Occipital lobe (tissue), 2 donors: Measurements from ENCODE around the gene TSR3. TPM values are rescaled to one million over a fixed set of nuclear protein-coding genes. Genes with fewer than 3 reads are reported as not detected.

Experiments
- DNase-seq: peaks from one replicate; lab custom pipeline; 2025; lab: John Stamatoyannopoulos, UW
- total RNA-seq: library from RNA; depleted of rRNA; stranded (reverse); fragments of >200 nt; gene quantifications from one replicate; pipeline ENCODE4 v1.2.3, GENCODE V29; 2014

The TSR3 gene
- total RNA-seq, 1 donor from 2014 or later, result 36.8 TPM

DNA sequence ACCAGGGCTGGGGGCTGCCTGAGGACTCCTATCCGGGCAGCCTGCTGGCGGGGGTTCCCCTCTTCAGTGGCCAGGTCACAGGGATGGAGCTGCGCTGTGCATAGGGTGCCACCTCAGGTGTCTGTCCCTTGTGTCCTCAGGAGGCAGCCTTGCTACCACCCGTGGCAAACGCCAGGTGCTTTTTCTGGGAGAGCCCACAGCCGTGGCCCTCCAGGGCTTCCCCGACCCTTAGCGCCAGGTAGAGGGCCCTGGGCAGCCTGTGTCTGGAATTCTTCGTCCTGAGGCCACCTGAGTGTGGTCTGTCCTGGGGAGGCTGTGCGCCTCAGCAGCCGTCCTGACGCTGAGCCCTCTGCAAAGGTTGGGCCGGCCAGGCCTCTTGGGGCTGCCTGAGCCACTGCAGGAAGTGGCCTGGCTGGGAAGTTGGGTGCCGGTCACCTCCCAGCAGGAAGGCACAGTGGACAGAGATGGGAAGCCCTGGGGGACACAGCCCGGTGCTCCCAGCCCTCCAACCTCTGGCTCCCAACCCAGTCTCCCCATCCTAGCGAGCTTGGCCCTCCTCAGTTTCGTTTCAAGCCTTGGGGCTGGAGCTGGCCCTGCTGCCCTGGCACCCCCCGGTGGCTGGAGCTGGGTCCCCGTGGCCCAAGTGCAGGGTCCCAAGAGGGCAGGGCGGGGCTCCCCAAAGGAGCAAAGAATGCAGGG lies 25.9 kb downstream of the TSR3 start:
- no peak for DNase-seq

DNA sequence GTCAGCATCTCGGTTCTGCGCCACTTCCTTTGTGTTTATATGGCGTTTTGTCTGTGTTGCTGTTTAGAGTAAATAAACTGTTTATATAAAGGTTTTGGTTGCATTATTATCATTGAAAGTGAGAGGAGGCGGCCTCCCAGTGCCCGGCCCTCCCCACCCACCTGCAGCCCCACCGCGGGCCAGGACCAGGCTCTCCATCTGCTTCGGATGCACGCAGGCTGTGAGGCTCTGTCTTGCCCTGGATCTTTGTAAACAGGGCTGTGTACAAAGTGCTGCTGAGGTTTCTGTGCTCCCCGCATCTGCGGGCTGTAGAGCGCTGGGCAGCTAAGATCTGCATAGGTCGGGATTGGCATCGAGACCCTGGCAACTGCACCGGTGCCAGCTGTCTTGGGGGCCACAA lies 26.4 kb downstream of the TSR3 start:
- DNase-seq, result no peak

DNA sequence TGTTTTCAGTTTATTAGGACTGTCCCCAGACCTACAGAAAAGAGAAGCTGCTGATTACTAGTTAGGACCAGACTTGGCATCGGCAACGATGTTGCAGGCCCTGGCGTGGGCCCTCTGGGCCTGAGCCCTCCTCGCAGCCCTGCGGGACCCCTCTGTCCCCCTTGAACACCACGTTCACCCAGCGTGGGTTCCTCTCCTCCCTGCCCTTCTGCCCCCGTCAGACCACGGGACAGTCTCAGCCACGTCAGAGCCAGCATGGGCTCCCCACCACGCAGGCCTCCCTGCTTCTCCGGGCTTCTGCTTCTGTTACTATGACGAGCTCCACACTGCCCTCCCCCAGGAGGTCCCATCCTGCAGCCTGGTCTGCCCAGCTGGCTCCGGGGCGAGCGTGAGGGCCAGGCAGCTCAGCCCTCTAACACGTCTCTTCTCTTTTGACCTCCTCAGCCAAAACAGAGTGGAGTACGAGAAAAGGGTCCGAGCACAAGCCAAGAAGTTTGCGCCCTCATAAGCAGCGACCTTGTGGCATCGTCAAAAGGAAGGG lies 27.3 kb downstream of the TSR3 start:
- DNase-seq, result no peak

DNA sequence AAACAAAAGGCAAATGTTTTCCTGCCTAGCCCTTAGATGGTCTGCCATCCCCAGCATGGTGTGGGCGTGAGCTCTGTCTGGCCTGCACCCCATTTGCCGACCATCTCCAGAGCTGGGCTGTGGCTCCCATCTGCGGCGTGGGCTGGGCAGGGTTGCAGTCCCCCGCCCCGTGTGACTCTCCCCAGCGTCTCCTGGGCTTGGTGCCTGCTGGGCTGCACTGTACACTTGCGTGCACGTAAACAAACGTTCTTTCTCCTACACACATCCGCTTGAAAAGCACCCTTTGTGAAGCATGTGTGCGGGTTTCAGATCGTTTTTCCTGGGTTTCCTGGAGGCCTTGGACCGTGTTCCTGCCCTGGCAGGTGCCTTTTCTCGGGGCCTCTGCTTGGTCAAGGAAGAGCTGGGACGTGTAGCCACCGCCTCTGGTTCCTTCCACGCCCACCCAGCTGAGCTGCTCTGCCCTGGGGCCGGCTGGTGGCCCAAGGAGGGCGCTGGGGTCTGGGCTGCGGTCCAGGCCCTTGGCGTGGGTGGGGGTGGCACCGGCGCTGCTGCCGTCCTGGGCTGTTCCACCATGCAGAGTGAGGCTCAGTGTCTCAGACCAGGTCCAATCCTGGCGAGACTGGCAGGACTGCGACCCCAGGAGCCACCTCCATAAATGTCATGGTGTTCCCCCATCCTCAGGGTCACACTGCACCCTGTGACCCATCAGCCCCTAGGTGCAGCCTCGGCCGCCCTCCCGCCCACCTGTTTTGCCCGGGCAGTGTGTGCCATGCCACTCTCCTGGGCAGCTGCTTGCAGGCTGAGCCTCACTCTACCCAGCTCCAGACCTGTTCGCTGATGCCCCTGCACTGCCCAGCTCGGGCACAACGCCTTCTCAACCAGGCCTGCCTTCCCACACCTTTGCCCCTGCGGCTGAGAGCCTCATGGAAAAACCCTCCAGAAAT lies 28.1 kb downstream of the TSR3 start:
- peak; percentile 48 for DNase-seq

DNA sequence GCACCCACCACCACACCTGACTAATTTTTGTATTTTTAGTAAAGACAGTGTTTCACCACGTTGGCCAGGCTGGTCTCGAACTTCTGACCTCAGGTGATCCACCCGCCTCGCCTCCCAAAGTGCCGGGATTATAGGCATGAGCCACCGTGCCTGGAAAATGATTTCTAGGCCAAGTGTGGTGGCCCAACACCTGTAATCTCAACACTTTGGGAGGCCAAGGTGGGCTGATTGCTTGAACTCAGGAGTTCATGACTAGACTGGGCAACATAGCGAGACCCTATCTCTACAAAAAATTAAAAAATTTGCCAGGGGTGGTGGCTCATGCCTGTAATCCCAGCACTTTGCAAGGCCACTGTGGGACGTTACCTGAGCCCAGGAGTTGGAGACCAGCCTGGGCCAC lies 29.3 kb downstream of the TSR3 start:
- no peak for DNase-seq

DNA sequence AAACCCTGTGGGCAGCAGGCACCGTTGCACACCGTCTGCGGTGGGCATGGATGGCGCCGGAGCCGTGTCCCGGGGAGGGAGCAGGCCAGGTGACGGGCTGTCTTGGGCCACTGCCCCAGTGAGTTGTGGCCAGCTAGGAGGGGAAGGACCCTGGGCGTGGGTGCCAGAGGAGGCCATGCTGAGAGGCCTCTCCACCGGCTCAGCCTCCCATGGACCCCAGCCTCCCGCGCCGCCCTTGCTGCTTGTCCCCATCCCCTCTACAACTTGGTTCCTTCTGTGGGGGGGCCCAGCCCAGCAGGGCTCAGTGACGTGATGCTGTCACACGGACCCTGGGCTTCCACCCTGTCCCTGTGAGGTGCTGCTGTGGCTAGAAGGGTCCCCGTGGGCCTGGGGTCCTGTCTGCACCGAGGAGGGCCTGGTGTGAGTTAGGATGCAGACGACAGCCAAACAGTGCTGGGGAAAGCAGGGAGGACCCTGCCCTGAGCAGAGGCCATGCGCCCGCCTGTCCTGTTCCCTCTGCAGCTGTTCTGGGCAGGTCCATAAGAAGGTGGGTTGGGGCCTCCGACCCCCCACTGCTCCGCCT lies 30.9 kb downstream of the TSR3 start:
- DNase-seq, result no peak

DNA sequence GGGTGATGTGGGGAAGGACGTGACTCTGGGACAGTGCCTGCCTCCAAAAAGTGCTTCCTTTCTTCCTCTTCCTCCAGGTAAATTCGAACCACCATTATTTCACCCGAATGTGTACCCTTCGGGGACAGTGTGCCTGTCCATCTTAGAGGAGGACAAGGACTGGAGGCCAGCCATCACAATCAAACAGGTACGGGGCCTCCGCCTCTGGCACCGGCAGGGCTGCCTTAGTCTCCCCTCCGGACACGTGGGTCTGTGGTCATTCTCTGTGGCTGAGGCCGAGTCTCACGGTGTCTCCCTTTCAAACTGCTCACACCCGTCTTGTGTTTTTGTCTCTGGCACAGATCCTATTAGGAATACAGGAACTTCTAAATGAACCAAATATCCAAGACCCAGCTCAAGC lies 31.6 kb downstream of the TSR3 start:
- DNase-seq, result no peak

DNA sequence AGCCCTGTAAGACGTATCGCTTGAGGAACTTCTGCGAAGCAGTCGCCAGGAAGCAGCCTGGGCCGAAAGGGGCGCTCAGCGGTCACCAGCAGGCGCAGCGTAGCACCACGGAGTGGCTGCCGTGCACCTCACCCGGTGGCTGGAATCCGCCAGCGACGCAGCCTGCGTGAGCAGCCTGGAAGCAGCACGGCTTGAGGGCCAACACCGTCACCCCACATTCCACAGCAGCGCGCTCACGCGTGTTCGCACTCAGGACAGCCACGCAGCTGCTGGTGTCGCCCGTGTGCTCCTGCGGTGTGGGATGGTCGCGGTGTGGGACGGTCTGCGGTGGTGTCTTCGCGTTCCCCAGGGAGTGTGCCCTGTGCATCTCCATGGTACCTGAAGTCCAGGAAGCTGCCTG lies 32.6 kb downstream of the TSR3 start:
- no peak for DNase-seq

DNA sequence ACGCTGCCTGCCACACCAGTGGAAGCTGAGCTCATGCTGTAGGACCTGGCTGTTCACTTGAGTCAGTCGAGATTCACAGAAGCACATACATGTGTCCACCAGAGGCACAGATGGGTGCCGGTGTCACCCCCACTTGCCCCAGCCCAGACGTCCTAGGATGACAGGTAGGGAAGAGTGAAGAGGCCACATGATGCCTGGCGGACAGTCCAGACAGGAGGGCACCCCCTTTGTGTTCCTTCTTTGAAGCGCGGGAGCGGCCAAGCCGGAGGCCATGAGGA lies 33.5 kb downstream of the TSR3 start:
- no peak for DNase-seq

DNA sequence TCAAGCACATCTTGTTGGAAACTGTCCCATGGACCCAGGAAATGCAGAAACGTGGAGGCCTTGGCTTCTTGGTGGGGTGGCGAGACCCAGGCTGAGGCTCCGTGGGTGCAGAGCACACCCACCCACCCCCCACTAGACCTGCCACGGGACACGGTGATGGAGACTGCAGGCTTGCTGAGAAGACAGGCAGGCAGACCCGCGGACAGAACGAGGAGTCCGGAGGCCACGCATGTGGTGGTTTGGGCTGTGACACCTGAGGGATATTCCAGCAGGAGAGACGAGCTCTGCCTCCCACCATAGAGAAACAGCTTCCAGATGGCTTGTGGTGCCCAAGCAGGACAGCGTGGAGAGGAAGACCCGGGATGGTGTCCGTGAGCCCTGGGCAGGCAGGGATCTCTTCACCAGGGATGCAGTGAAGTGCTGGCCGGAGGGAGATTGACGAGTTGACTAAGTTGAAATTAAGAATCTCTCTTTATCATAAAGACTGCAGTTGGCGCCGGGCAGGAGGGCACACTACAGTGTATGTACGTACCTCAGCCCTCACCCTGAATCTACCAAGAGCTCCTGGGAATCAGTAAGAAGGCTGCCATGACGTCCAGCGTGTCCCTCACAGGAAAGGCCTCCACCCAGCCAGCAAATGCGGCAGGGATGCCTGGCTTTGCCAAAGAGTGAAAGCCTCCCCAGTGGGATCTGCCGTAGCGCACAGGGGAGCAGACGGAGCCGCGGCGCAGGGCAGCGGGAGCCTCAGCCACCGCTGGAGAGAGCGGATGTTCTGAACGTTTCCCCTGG lies 34.0 kb downstream of the TSR3 start:
- no peak for DNase-seq

DNA sequence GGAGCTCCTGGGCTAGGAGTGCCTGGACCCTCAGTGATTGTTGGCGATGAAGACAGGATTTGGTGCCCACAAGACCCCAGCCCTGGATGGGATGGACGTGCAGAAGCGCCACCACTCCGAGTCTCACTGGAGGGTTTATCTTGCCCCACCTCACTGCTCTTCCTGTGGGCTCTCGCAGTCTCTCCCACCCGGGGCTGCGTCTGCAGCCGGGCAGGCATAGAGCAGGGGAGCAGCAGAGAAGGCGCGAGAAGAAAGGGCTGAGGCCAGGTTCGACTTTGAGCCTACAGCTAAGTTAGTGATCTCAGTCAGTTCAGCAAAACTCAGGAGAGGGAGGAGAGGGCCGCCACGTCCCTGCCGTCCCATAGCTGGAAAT lies 35.7 kb downstream of the TSR3 start:
- no peak for DNase-seq

DNA sequence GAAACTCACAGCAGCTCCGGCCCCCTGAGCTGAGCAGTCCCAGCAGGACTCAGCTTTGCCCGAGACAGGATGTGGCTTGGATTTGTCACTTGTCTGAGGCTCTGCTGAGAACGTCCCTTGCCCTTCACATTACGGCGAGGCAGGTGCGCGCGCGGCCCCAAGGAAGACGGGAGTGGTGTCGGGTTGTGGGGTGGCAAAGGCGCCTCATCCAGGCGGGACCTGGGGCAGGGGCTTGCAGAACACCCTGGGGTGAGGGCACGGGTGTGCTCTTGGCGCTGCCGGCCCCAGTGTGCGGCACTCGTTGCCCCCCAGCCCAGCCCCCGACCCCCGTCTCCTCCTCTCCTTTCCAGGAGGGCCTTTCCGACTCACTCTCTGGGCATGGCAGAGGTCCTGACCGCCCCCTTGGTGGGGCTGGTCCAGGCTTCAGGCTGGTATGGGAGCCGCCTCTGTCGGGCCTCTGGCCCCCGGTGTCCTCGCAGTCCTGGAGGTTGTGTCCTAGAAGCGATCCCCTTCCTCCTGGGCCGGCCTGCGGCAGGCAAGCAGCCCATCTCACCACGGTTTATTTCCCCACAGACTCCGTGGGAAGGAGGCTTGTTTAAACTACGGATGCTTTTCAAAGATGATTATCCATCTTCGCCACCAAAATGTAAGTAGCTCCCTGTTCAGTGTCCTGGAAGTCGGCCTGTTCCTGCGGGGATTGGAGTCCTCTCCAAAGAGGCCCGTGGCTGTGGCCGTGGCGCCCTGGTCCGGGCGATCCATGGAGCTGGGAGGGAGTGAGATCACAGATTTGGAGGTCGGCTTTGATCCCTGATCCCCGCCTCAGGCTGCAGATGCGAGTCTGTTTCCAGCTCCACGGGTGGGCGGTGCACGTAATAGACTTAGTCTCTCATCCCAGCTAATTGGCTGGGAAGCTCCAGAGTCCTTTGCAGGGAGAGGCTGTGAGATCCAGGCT lies 36.3 kb downstream of the TSR3 start:
- no peak for DNase-seq

DNA sequence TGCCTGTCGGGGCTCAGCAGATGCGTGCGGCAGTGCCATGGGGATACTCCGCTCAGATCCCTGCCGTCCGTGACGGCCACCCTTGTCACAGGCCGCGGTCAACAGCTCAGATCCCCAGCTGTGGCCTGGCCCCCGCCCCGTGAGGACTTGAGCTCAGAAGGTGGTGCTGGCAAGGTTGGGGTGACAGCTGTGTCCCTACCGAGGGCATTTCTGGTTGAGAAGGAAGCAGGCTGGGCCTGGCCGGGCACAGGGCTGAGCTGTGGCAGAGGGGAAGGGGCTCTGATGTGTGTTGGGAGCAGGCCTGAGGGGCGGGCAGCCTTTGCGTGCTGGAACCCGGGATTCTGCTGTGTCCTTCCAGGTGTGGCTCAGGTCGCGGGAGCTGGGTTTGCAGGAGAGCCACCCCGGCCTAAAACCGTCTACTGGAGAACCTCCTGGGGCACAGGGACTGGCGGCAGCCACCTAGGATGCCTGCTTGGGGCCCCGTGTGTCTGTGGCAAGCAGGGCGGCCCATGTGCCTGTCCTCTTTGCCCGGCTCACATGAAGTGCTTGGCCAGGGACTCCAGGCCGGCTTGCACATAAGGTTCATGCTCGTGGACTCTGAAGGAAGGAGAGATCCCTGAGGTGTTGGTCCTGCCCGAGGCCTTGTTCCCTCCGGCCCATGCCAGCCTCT lies 37.1 kb downstream of the TSR3 start:
- DNase-seq, result no peak

DNA sequence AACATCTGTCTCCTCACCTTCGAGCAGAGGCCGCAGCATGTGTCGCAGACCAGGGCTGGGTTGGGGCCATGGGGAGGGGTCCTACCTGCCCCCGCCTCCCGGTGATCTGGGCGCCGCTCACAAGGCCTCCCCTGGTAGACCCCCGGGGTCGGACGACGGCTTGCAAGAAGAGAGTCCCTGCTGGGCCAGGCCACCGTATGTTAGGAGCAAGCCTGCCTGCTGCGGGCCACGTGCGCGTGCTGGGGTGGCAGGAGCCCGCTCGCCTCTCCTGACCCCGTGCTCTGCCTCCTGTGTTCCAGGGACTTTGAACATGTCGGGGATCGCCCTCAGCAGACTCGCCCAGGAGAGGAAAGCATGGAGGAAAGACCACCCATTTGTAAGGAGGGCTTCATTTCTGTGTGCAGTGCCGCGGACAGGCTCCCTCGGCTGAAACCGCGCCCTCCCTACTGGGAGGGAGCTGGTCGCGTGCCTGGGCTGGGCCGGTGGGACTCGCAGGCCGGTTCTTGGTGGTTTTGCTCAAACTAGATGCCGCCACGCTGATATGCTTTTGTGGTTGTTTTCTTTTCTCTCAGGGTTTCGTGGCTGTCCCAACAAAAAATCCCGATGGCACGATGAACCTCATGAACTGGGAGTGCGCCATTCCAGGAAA lies 37.8 kb downstream of the TSR3 start:
- DNase-seq, result no peak

DNA sequence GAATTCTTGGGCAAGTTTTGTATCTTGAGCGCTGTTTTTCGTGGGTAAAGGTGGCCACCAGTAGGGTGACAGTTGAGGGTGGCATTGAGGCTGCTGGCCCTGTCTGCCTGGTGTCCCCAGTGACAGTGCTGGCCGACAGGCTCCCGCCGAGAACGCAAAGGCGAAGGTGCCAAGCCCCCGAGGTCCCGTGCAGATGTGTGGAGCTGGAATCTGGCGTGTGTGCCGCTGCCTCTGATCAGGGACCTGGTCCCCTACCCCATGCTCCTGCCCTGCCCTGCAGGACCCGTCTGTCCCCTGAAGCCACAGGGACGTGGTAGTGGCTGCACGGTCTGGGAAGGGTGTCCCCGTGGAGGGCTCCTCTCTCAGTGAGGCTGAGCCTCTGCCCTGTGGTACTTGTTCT lies 38.8 kb downstream of the TSR3 start:
- DNase-seq, result no peak

DNA sequence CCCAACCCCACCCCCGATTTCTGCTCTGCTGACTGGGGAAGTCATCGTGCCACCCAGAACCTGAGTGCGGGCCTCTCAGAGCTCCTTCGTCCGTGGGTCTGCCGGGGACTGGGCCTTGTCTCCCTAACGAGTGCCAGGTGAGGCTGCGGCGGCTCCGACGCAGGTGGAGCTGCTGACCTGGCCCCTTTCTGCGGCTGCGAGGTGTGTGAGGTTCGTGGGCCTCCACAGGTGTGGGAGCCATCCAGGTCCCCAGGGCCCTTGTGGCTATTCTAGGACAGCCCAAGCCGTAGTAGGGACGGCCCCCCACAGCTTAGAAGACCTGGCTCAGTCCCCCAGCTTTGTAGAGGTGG lies 39.2 kb downstream of the TSR3 start:
- DNase-seq, result no peak

DNA sequence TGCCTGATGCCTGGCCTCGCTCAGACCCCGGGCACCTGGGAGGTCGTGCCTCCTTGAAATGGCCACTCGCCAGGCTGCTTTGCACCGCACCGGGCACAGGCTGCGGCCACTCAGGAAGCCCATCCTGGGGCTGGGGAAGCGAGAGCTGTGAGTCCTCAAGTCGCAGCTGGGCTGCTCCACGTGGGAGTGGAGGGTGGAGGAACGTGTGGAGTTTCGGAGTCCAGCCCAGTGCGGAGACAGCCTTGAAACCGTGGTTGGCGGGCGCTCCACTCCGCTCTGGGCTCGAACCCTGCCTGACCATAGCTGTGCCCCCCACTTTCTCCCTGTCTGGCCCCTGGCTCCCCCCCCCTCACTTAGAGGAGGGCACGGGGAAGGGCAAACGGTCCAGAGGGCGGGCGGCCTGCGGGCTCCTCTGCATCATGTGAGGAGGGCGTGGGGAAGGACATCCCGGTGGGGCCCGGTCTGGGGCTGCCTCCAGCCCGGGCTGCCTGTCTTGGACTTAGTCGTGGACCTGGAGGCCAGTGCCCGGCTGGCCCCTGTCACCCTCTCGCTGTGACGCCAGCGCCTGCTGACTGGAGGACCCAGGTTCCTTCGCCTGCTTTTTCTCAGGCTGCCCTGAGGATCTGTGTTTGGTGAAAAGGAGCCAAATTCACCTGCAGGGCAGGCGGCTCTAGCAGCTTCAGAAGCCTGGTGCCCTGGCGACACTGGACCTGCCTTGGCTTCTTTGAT lies 39.8 kb downstream of the TSR3 start:
- DNase-seq, result no peak

DNA sequence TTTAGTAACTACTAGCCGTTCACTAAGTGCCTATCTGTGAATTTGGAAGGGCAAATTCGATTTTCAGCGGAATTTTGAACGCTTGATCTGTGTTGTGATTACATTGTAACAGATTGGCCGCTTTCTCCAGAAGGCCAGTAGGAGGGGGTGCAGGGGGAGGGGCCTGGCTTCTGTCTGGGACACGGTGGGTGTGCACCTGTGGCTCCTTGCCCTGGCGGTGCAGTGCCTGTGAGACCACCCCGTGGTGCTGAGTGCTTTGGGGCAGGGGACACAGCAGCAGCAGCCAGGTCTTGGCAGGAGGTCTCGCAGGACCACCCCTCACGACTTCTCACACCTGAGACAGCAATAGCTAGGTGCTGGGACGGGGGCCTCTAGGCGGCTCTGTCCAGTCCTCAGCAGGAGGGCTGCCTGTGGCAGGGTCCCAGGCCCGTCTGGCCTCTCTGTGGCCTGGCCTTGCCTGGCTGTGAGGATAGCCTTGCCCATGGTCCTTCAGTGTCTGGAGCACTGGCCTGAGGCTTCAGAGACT lies 40.4 kb downstream of the TSR3 start:
- no peak for DNase-seq

DNA sequence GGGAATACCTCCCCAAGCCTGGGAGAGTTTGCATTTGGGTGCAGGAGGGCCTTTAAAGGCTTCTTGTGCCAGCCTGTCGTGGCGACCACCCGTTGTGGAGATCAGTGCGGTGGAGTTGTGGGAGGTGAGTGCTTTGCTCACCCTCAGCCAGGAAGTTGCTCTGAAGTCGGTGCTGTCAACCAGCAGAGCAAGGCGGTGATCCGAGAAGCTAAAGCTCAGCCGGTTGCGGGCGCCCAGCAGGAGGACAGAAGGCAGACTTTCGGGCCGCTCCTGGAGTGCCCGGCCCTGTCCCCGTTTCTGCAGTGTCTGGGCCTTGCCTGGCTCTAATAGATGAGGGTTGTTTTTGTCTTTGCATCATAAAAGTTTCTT lies 40.9 kb downstream of the TSR3 start:
- no peak for DNase-seq
